Measurements from ENCODE around the gene ZCCHC8. TPM values are rescaled to one million over a fixed set of nuclear protein-coding genes. Genes with fewer than 3 reads are reported as not detected.
A peak's percentile ranks its signal among the peaks of the same experiment; 100 is the strongest.

The ZCCHC8 gene
- total RNA-seq, 2 donors from 2014 or later: 26.2 to 26.3 TPM

DNA sequence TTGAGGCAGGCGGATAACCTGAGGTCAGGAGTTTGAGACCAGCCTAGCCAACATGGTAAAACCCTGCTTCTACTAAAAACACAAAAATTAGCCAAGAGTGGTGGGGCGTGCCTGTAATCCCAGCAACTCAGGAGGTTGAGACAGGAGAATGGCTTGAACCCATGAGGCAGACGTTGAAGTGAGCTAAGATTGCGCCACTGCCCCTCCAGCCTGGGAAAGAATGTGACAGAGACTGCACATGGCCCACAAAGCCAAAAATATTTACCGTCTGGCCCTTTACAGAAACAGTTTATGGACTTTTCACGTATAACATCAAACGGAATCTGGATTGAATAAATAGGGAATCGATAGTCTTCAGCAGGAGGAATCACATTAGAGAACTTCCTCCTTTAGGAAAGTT is 22.5 kb upstream of the ZCCHC8 start:
- peak; percentile 61 for DNase-seq
- H3K9me3 ChIP-seq (ENCODE audit: control insufficient read depth, low read length): no peaks in the 10 kb centered on the region
- peak overlapping the region; percentile 89 for H3K4me3 ChIP-seq (ENCODE audit: low read length)
- H3K27ac Mint-ChIP-seq: peak overlapping the region; percentile 14
- H3K27me3 ChIP-seq (ENCODE audit: control insufficient read depth, insufficient read depth, low read length, poor library complexity, severe bottlenecking): no peaks in the 10 kb centered on the region
- H3K4me3 Mint-ChIP-seq: no peak overlapping the region
- H3K27me3 Mint-ChIP-seq (ENCODE audit: insufficient read depth): no peaks in the 10 kb centered on the region
- peaks cover 5% of the 10 kb centered on the region for H3K4me1 ChIP-seq (ENCODE audit: control insufficient read depth, insufficient read depth, low read length)
- TF ChIP-seq, protein P1, sequence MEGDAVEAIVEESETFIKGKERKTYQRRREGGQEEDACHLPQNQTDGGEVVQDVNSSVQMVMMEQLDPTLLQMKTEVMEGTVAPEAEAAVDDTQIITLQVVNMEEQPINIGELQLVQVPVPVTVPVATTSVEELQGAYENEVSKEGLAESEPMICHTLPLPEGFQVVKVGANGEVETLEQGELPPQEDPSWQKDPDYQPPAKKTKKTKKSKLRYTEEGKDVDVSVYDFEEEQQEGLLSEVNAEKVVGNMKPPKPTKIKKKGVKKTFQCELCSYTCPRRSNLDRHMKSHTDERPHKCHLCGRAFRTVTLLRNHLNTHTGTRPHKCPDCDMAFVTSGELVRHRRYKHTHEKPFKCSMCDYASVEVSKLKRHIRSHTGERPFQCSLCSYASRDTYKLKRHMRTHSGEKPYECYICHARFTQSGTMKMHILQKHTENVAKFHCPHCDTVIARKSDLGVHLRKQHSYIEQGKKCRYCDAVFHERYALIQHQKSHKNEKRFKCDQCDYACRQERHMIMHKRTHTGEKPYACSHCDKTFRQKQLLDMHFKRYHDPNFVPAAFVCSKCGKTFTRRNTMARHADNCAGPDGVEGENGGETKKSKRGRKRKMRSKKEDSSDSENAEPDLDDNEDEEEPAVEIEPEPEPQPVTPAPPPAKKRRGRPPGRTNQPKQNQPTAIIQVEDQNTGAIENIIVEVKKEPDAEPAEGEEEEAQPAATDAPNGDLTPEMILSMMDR (conservative IDR thresholded peaks at IDR 0.05): no peak
- peaks cover 67% of the 10 kb centered on the region for H3K36me3 ChIP-seq (ENCODE audit: control insufficient read depth, insufficient read depth, low read length)
- H3K36me3 Mint-ChIP-seq (ENCODE audit: low read depth): peaks cover 55% of the 10 kb centered on the region
- WGBS, 2 experiments (ENCODE audit: insufficient coverage in 1 of 2, insufficient read length in 1 of 2): 89 to 94% methylated on average over 5 to 8 of the region's 8 CpGs
- H3K9ac ChIP-seq (ENCODE audit: extremely low read depth, low read length, poor library complexity, severe bottlenecking): peak overlapping the region; percentile 100
- H3K27ac ChIP-seq (ENCODE audit: low read depth, low read length): no peak overlapping the region
- H3K9me3 Mint-ChIP-seq: no peaks in the 10 kb centered on the region
- peaks cover 24% of the 10 kb centered on the region for H3K4me1 Mint-ChIP-seq

DNA sequence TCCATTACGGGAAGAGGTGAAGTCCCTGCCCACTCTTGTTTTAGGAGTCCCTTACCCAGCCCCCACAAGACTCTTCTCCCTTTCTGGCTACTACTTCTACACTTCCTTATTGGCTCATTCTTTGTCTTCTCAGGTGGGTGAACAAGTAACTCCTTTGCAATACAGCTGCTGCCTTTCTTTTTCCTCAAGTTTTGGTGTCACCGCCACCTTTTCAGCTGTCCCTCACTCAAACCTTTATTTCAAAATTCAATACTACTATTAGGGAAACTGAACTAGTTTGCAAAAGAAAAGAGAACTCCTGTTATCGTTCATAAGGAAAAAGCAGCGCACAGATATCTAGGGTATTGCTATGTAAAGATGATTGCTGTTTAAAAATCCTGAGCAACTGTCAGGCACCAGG is 19.9 kb upstream of the ZCCHC8 start:
- Mint-ChIP-seq H3K36me3 (ENCODE audit: low read depth) (peaks cover 81% of the 10 kb centered on the region), H3K27me3 (ENCODE audit: insufficient read depth) (no peaks in the 10 kb centered on the region), H3K9me3 (no peaks in the 10 kb centered on the region), H3K27ac (peak overlapping the region; percentile 46), H3K4me3 (no peak overlapping the region), H3K4me1 (peaks cover 21% of the 10 kb centered on the region)
- H3K9ac ChIP-seq (ENCODE audit: extremely low read depth, low read length, poor library complexity, severe bottlenecking): no peak overlapping the region
- H3K36me3 ChIP-seq (ENCODE audit: control insufficient read depth, insufficient read depth, low read length): peaks cover 93% of the 10 kb centered on the region
- H3K4me1 ChIP-seq (ENCODE audit: control insufficient read depth, insufficient read depth, low read length): peaks cover 5% of the 10 kb centered on the region
- WGBS, 2 experiments (ENCODE audit: insufficient coverage in 1 of 2, insufficient read length in 1 of 2): 94 to 97% methylated on average over 2 to 4 of the region's 4 CpGs
- DNase-seq: no peak
- no peak overlapping the region for H3K27ac ChIP-seq (ENCODE audit: low read depth, low read length)
- TF ChIP-seq, protein P1 (conservative IDR thresholded peaks at IDR 0.05): no peak
- H3K9me3 ChIP-seq (ENCODE audit: control insufficient read depth, low read length): no peaks in the 10 kb centered on the region
- H3K27me3 ChIP-seq (ENCODE audit: control insufficient read depth, insufficient read depth, low read length, poor library complexity, severe bottlenecking): no peaks in the 10 kb centered on the region
- no peak overlapping the region for H3K4me3 ChIP-seq (ENCODE audit: low read length)

DNA sequence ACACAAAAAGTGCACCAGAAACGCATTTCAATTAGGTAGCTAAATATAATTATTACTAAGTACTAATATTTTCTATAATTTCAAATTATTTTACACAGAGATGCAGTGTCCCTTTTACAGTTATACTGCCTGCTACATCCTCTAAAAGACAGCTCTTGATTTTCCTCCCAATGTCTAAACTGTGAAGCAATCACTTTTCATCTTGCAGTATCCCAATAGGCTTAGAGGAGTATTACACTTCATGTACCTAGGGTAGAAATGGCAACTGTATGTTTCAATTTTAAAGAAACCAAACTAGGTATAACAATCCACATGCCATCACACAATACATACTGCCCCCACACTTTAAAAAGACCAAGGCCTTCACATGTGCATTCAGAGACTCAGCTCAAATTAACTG is 18.7 kb upstream of the ZCCHC8 start:
- DNase-seq: no peak
- no peak overlapping the region for H3K4me3 ChIP-seq (ENCODE audit: low read length)
- no peak overlapping the region for H3K9ac ChIP-seq (ENCODE audit: extremely low read depth, low read length, poor library complexity, severe bottlenecking)
- TF ChIP-seq, protein P1 (conservative IDR thresholded peaks at IDR 0.05): peak; percentile 27
- no CpG with 5 or more reads among the region's 1 CpG for WGBS, 2 experiments (ENCODE audit: insufficient coverage in 1 of 2, insufficient read length in 1 of 2)
- H3K4me1 ChIP-seq (ENCODE audit: control insufficient read depth, insufficient read depth, low read length): peaks cover 5% of the 10 kb centered on the region
- no peaks in the 10 kb centered on the region for H3K27me3 Mint-ChIP-seq (ENCODE audit: insufficient read depth)
- no peak overlapping the region for H3K4me3 Mint-ChIP-seq
- peaks cover 84% of the 10 kb centered on the region for H3K36me3 Mint-ChIP-seq (ENCODE audit: low read depth)
- no peaks in the 10 kb centered on the region for H3K9me3 Mint-ChIP-seq
- H3K27me3 ChIP-seq (ENCODE audit: control insufficient read depth, insufficient read depth, low read length, poor library complexity, severe bottlenecking): no peaks in the 10 kb centered on the region
- no peak overlapping the region for H3K27ac ChIP-seq (ENCODE audit: low read depth, low read length)
- no peak overlapping the region for H3K27ac Mint-ChIP-seq
- no peaks in the 10 kb centered on the region for H3K9me3 ChIP-seq (ENCODE audit: control insufficient read depth, low read length)
- peaks cover 18% of the 10 kb centered on the region for H3K4me1 Mint-ChIP-seq
- H3K36me3 ChIP-seq (ENCODE audit: control insufficient read depth, insufficient read depth, low read length): peaks cover 100% of the 10 kb centered on the region
